Sigmoid colon (tissue), 3 donors: ENCODE data around the gene DNAJB9.

Experiments
- CTCF ChIP-seq, 4 experiments: fragments of 450-650 bp in 3 of 4; fragments of 200-600 bp in 1 of 4; IDR thresholded peaks; one replicate each; pipeline ENCODE4 v1.5.1; 2016 to 2019; ENCODE audit warnings: antibody characterized with exemption in 4 of 4, mild to moderate bottlenecking in 3 of 4, moderate library complexity in 2 of 4
- POLR2A ChIP-seq, 2 donors: fragments of 450-650 bp; IDR thresholded peaks; one replicate each; pipeline ENCODE4 v1.6.1; 2016; ENCODE audit warnings: antibody characterized with exemption in 2 of 2, mild to moderate bottlenecking in 2 of 2, moderate library complexity in 2 of 2

- TF ChIP-seq POLR2A (IDR thresholded peaks at IDR 0.05) (no peak), CTCF (IDR thresholded peaks at IDR 0.05) (no peak)
Observed at GRCh38 chr7:108557191-108557590, 12.5 kb upstream of the DNAJB9 start.
